ENCODE measurements around the gene REXO4. TPM values are rescaled to one million over a fixed set of nuclear protein-coding genes. Genes with fewer than 3 reads are reported as not detected.

Gene REXO4
- total and polyA plus RNA-seq, 9 of the 15 experiments (the other 6 are each of a cell fraction or from before 2014, with no cell fraction given): 3.4 to 72.9 (median 31.1) TPM

- TF ChIP-seq CTCF (IDR thresholded peaks at IDR 0.05 in 2 of 3, conservative IDR thresholded peaks at IDR 0.05 in 1 of 3; ENCODE audit: insufficient read depth in 2 of 3, low read depth in 1 of 3, low read length in 3 of 3) (peak; percentile 70 to 71 (median 70)), DACH1 (IDR thresholded peaks at IDR 0.05; ENCODE audit: partially characterized antibody) (no peak), CEBPG (CRISPR knock-in tag; IDR thresholded peaks at IDR 0.05) (no peak), CEBPG (tag; conservative IDR thresholded peaks at IDR 0.05 in 1 of 2, IDR thresholded peaks at IDR 0.05 in 1 of 2) (no peak), ZNF707 (CRISPR knock-in tag; conservative IDR thresholded peaks at IDR 0.05) (no peak), MTA2 (IDR thresholded peaks at IDR 0.05; ENCODE audit: low read depth) (no peak), MEIS2 (IDR thresholded peaks at IDR 0.05; ENCODE audit: partially characterized antibody) (peak; percentile 16), ATF2 (CRISPR knock-in tag; IDR thresholded peaks at IDR 0.05) (no peak), ETV6 (IDR thresholded peaks at IDR 0.05; ENCODE audit: borderline replicate concordance in 1 of 2, low read depth in 2 of 2, low read length in 1 of 2) (no peak), ETV6 (CRISPR knock-in tag; IDR thresholded peaks at IDR 0.05; ENCODE audit: borderline replicate concordance) (no peak), IRF2 (CRISPR knock-in tag; IDR thresholded peaks at IDR 0.05) (no peak), TFAP4 (CRISPR knock-in tag; IDR thresholded peaks at IDR 0.05; ENCODE audit: borderline replicate concordance) (peak; percentile 28; the same call in 1 of the 2 replicates), ZFP30 (CRISPR knock-in tag; IDR thresholded peaks at IDR 0.05; ENCODE audit: borderline replicate concordance) (no peak), PPARD (CRISPR knock-in tag; IDR thresholded peaks at IDR 0.05) (no peak), ZNF668 (CRISPR knock-in tag; IDR thresholded peaks at IDR 0.05) (no peak), PTTG1 (tag; IDR thresholded peaks at IDR 0.05; ENCODE audit: low read depth) (no peak), NR0B1 (IDR thresholded peaks at IDR 0.05; ENCODE audit: partially characterized antibody) (no peak), SMAD3 (CRISPR knock-in tag; conservative IDR thresholded peaks at IDR 0.05) (no peak), ZNF263 (CRISPR knock-in tag; IDR thresholded peaks at IDR 0.05; ENCODE audit: borderline replicate concordance) (peak; percentile 69)
Observed at GRCh38 chr9:133359399-133360175, 58.2 kb downstream of the REXO4 start (continued).
